DMS 273 (cell line): ENCODE data around the gene C1orf50.
"Not testable (repeated sequence)": the region's sequence is repeated elsewhere in the genome, so short reads cannot be mapped to it uniquely, and the experiment has no call there.

ENCODE experiments used
- DNase-seq: peaks from one replicate; lab custom pipeline; 2025; ENCODE audit not compliant: unreplicated experiment; lab: John Stamatoyannopoulos, UW

C1orf50 gene

GRCh38 chr1:42766741-42767509 is at the start of gene C1orf50, which contains the start of gene P3H1:
Gene C1orf50, plus strand, starts transcription at chr1:42767249. Its CDS starts 63 bp downstream, at chr1:42767312.
Gene P3H1, minus strand, starts transcription at chr1:42767028. Its CDS starts 57 bp downstream, at chr1:42766971.
- DNase-seq: peak; percentile 100

DNA sequence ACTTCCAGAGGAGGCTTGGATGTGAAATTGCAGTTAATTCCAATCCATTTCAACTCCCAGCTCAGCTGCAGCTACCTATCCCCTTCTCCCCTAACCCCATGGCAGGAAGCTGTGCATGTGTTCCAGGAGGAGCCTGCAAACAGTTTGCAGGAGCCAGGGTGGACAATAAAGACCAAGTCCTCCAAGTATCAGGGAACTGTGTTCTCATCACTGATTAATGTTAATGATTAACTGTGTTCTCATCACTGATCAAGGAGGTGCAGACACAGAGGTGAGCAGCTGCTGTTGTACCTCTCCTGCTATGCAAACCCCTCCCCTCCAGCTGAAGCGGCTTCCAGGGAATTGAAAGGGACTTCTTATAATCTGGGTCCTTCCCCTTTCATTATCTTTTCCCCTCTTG is 46.2 kb upstream of the C1orf50 start:
- DNase-seq: no peak

DNA sequence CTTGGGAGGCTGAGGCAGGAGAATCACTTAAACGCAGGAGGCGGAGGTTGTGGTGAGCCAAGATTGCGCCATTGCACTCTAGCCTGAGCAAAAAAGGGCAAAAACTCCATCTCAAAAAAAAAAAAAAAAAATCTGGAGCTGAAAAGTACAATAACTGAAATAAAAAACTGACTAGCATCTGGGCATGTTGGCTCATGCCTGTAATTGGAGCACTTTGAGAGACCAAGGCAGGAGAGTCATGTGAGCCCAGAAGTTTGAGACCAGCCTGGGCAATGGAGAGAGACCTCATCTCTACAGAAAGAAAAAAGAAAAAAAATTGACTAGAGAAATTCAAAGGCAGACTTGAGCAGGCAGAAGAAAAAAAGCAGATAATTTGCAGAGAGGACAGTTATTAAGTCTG is 45.1 kb upstream of the C1orf50 start:
- no peak for DNase-seq

DNA sequence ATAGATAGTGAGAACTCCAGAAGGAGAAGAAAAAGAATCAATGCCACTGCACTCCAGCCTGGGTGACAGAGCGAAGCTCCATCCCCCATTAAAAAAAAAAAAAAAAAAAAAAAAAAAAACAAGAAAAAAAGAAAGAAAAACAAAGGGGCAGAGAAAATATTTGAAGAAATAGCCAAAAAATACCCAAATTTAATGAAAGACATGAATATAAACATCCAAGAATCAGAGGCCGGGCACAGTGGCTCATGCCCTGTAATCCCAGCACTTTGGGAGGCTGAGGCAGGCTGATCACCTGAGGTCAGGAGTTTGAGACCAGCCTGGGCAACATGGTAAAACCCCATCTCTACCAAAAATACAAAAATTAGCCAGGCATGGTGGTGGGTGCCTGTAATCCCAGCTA is 44.6 kb upstream of the C1orf50 start:
- DNase-seq: not testable (repeated sequence)

DNA sequence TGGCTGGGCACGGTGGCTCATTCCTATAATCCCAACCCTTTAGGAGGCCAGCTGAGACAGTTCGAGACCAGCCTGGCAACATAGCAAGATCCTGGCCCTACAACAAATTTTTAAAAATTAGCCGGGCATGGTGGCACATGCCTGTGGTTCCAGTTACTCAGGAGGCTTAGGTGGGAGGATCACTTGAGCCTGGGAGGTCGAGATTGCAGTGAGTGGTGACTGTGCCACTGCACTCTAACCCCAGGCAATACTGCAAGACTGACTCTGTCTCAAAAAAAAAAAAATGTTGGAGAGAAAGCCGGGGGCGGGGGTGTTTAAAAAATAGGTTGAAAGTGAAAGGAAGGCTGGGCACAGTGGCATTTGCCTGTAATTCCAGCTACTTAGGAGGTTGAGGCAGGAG is 43.5 kb upstream of the C1orf50 start:
- DNase-seq: no peak

GRCh38 chr1:42725820-42726219 is 41.2 kb upstream of the C1orf50 start:
- not testable (repeated sequence) for DNase-seq

- peak; percentile 51 for DNase-seq
These were observed 37.0 kb upstream of the C1orf50 start for GRCh38 chr1:42730002-42730401.

- peak; percentile 46 for DNase-seq
These were observed 36.1 kb upstream of the C1orf50 start for GRCh38 chr1:42730988-42731387.

GRCh38 chr1:42731585-42731984 is 35.5 kb upstream of the C1orf50 start:
- DNase-seq: no peak

GRCh38 chr1:42732126-42732680 is 34.8 kb upstream of the C1orf50 start:
- no peak for DNase-seq

DNA sequence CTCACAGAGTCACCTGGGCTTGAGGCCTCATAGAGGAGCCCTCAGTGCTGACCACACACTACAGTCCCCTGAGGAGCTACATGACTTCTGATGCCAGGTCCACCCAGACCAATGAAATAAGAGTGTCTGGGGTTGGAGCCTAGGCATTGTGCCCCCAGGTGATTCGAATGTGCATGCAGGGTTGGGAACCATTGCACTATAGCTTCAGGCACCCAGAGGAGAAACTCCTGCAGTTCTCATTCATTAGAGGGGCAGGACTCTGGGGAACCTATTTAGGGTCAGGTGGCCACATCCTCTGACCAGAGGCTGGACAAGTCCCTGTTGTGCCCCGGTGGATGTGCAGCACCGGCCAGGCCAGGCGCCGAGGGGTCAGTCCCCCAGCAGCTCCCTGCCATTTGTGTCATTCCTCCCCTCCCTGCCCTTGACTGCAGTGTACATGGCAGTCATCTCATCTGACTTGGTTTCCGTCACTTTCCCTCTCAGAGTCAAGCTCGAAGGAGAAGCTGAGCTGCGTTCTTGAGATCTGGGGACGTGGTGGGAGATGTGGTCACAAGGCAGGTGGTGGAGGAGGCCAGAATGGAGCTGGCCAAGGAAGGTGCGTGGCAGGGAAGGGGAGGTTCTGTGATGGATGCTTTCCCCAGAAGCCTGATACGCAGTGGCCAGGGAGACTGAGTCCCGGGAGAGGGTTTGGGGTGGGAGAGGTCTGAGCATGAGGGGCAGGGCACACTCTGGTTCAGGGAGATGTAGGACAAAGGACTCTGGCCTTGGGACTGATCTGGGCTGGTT is 33.4 kb upstream of the C1orf50 start:
- no peak for DNase-seq

GRCh38 chr1:42734201-42735035 is 32.6 kb upstream of the C1orf50 start:
- no peak for DNase-seq

DNA sequence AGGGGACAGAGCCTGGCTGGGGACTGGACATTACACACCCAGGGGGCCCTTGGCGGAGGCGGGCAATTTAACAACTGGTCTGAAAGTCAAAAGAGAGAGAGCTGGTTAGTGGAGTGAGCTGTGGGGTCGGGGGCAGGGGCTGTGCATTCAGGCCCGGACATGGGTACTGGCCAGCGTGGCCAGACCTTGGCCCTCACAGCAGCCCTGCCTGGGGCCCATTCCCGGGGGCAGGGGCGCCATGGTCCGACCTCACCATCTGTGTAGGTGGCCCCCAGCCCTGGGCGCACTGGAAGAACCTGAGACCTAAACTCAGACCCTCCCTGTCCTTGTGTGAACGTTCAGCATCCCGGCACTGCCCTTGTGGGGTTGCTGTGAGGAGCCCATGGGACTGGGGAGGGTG is 32.0 kb upstream of the C1orf50 start:
- no peak for DNase-seq

DNA sequence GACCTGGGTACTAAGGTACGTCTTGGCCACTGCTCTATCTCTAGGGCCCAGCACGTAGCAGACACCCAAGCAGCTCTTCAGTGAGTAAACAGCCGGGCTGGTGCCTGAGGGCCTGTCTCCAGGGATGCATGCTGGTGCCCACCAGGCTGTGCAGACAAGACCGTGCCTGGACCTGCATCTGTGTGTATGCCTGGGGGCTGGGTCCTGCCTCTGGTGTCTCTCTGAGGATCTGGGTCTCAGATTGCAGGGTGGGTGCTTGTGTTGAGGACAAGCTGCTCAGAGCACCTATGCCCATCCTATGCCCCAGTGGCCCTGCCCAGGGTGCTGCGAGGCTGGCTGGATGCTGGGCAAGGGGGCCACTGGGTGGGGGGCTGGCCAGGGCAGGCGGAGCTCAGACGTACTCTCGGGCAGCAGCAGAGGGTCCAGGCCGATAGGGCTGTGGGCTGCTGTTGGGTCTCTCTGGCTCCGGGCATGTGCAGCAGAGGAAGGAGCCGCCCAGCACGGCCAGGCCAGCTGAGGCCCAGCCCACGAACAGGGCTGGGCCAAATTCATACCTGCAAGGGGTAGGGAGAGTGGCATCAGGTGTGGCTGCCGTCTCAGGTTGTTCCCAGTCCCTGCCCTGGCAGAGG is 31.5 kb upstream of the C1orf50 start:
- DNase-seq: peak; percentile 41

GRCh38 chr1:42736152-42736551 is 30.9 kb upstream of the C1orf50 start:
- peak; percentile 66 for DNase-seq

GRCh38 chr1:42736571-42737200 is 30.4 kb upstream of the C1orf50 start:
- DNase-seq: no peak

- no peak for DNase-seq
These were observed 29.8 kb upstream of the C1orf50 start for GRCh38 chr1:42737257-42737656.

DNA sequence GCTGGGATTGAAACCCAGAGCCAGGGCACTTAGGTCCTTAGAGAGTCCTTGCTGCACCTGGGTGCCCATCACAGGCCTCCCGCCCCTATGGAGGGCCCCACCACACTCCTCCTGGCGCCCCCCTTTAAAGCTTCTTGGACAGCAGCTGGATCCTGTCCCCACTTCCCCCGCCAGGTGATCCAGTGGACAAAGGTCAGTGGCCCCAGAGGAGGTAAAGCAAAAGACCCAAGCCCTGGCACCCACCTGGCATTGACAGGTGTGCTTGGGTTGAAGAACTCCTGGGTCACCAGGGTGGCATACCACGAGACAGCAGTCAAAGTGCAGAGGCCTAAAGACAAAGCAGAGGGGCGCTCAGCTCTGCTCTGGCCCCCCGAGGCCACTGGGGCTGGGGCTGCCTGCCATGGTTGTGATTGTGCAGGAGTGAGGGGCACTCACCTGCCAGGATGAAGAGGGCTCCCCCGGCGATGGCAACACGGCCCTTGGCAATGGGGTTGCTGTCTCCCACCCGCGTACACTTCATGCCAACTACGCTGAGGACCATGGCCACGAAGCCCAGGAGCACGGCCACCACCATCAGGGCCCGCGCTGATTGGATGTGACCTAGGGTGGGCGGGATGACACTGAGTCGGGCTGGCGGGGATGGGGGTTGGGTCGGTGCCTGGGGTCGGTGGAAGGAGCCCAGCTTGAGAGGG is 28.9 kb upstream of the C1orf50 start:
- DNase-seq: no peak

GRCh38 chr1:42738678-42739226 is 28.3 kb upstream of the C1orf50 start:
- DNase-seq: no peak
